ENCODE results near the gene PWWP2B. TPM values are rescaled to one million over a fixed set of nuclear protein-coding genes. Genes with fewer than 3 reads are reported as not detected.

The PWWP2B gene
- total RNA-seq, 4 donors from 2014 or later = 45.9 to 129 (median 61.2) TPM

GRCh38 chr10:132406181-132406580 lies 9.2 kb downstream of the PWWP2B start:
- Histone ChIP-seq H3K27ac (peak overlapping the region; percentile 92 to 97 (median 95)), H3K9me3 (no peaks in the 10 kb centered on the region), H3K36me3 (peaks cover 0 to 21% (median 6%) of the 10 kb centered on the region in 4 donors), H3K4me3 (no peak overlapping the region), H3K27me3 (no peaks in the 10 kb centered on the region), H3K4me1 (peaks cover 47 to 81% (median 70%) of the 10 kb centered on the region in 4 donors)
- TF ChIP-seq EP300 (IDR thresholded peaks at IDR 0.05; ENCODE audit: low read depth) (no peak), POLR2AphosphoS5 (IDR thresholded peaks at IDR 0.05) (no peak), POLR2A (IDR thresholded peaks at IDR 0.05) (no peak)
- TF ChIP-seq, protein P1, sequence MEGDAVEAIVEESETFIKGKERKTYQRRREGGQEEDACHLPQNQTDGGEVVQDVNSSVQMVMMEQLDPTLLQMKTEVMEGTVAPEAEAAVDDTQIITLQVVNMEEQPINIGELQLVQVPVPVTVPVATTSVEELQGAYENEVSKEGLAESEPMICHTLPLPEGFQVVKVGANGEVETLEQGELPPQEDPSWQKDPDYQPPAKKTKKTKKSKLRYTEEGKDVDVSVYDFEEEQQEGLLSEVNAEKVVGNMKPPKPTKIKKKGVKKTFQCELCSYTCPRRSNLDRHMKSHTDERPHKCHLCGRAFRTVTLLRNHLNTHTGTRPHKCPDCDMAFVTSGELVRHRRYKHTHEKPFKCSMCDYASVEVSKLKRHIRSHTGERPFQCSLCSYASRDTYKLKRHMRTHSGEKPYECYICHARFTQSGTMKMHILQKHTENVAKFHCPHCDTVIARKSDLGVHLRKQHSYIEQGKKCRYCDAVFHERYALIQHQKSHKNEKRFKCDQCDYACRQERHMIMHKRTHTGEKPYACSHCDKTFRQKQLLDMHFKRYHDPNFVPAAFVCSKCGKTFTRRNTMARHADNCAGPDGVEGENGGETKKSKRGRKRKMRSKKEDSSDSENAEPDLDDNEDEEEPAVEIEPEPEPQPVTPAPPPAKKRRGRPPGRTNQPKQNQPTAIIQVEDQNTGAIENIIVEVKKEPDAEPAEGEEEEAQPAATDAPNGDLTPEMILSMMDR (IDR thresholded peaks at IDR 0.05) = no peak
- intact Hi-C loops (cut with DNase I; ENCODE audit: low total_unique reads) = no loop called here
- WGBS, 2 donors (ENCODE audit: low coverage in 1 of 2) = 94 to 98% methylated on average over 8 to 17 of the region's 17 CpGs
- no peak for DNase-seq
- in situ Hi-C loops (cut with MboI; ENCODE audit: low pct_ligation_motif_present in 1 of 4, low pct_unique_long_range_greater_than_20kb in 1 of 4, low sequenced_read_pairs in 3 of 4) = no loop called here

GRCh38 chr10:132406750-132407149 lies 9.8 kb downstream of the PWWP2B start:
- H3K27ac ChIP-seq = peak overlapping the region; percentile 92 to 97 (median 95)
- intact Hi-C loops (cut with DNase I; ENCODE audit: low total_unique reads) = no loop called here
- peaks cover 49 to 81% (median 70%) of the 10 kb centered on the region in 4 donors for H3K4me1 ChIP-seq
- peaks cover 0 to 21% (median 6%) of the 10 kb centered on the region in 4 donors for H3K36me3 ChIP-seq
- TF ChIP-seq, protein P1 (IDR thresholded peaks at IDR 0.05) = no peak
- TF ChIP-seq POLR2A (IDR thresholded peaks at IDR 0.05) = no peak
- no peak for TF ChIP-seq POLR2AphosphoS5 (IDR thresholded peaks at IDR 0.05)
- TF ChIP-seq EP300 (IDR thresholded peaks at IDR 0.05; ENCODE audit: low read depth) = no peak
- no peak for DNase-seq
- in situ Hi-C loops (cut with MboI; ENCODE audit: low pct_ligation_motif_present in 1 of 4, low pct_unique_long_range_greater_than_20kb in 1 of 4, low sequenced_read_pairs in 3 of 4) = no loop called here
- no peaks in the 10 kb centered on the region for H3K27me3 ChIP-seq
- no peaks in the 10 kb centered on the region for H3K9me3 ChIP-seq
- WGBS, 2 donors (ENCODE audit: low coverage in 1 of 2) = 89% methylated on average over 15 of the region's 16 CpGs; no CpG with 5 or more reads in 1 of the 2 donors
- H3K4me3 ChIP-seq = no peak overlapping the region

GRCh38 chr10:132407243-132407746 lies 10.3 kb downstream of the PWWP2B start:
- TF ChIP-seq EP300 (IDR thresholded peaks at IDR 0.05; ENCODE audit: low read depth) (no peak), POLR2AphosphoS5 (IDR thresholded peaks at IDR 0.05) (peak in 2 of 3 donors; percentile 18 to 33)
- in situ Hi-C loops (cut with MboI; ENCODE audit: low pct_ligation_motif_present in 1 of 4, low pct_unique_long_range_greater_than_20kb in 1 of 4, low sequenced_read_pairs in 3 of 4) (no loop called here), intact Hi-C loops (cut with DNase I; ENCODE audit: low total_unique reads) (no loop called here)
- Histone ChIP-seq H3K9me3 (no peaks in the 10 kb centered on the region), H3K27ac (peak overlapping the region; percentile 92 to 97 (median 95)), H3K4me1 (peaks cover 49 to 81% (median 70%) of the 10 kb centered on the region in 4 donors), H3K36me3 (peaks cover 0 to 21% (median 6%) of the 10 kb centered on the region in 4 donors), H3K27me3 (no peaks in the 10 kb centered on the region), H3K4me3 (peak overlapping the region in 2 of 4 donors; percentile 13 to 26)
- WGBS, 2 donors (ENCODE audit: low coverage in 1 of 2) = 15% methylated on average over 10 of the region's 12 CpGs; no CpG with 5 or more reads in 1 of the 2 donors
- DNase-seq = peak; percentile 90

- peaks cover 0 to 21% (median 6%) of the 10 kb centered on the region in 4 donors for H3K36me3 ChIP-seq
- intact Hi-C loops (cut with DNase I; ENCODE audit: low total_unique reads) = no loop called here
- 30% methylated on average over 17 of the region's 17 CpGs; no CpG with 5 or more reads in 1 of the 2 donors for WGBS, 2 donors (ENCODE audit: low coverage in 1 of 2)
These were observed 10.9 kb downstream of the PWWP2B start for GRCh38 chr10:132407846-132408278.

More at GRCh38 chr10:132407846-132408278, 10.9 kb downstream of the PWWP2B start:
- Histone ChIP-seq H3K9me3 (no peaks in the 10 kb centered on the region), H3K27me3 (no peaks in the 10 kb centered on the region), H3K27ac (peak overlapping the region; percentile 92 to 97 (median 95)), H3K4me1 (peaks cover 46 to 81% (median 69%) of the 10 kb centered on the region in 4 donors), H3K4me3 (peak overlapping the region in 2 of 4 donors; percentile 19 to 26)
- peak; percentile 91 for DNase-seq
- in situ Hi-C loops (cut with MboI; ENCODE audit: low pct_ligation_motif_present in 1 of 4, low pct_unique_long_range_greater_than_20kb in 1 of 4, low sequenced_read_pairs in 3 of 4) = no loop called here
- TF ChIP-seq, protein P1 (IDR thresholded peaks at IDR 0.05) = peak in 3 of 5 experiments; percentile 6 to 30 (median 17)
- peak; percentile 76 for TF ChIP-seq POLR2A (IDR thresholded peaks at IDR 0.05)
- peak; percentile 55 to 91 (median 85) for TF ChIP-seq POLR2AphosphoS5 (IDR thresholded peaks at IDR 0.05)
- TF ChIP-seq EP300 (IDR thresholded peaks at IDR 0.05; ENCODE audit: low read depth) = peak; percentile 71
